IMR-90 (cell line): ENCODE measurements around the gene SOCS2. TPM values are rescaled to one million over a fixed set of nuclear protein-coding genes. Genes with fewer than 3 reads are reported as not detected.

ENCODE experiments used
- ATAC-seq: fragments of 200-7000 bp; cut with Tn5 transposase; 2 replicates; pipeline ENCODE4 v1.9.1; 2020; ENCODE audit warnings: low read depth, mild to moderate bottlenecking, moderate library complexity
- BruUV-seq: library from RNA; stranded (reverse); fragments of 400-500 nt; replicated peaks from 2 replicates; lab custom pipeline; 2021; lab: Mats Ljungman, UMichigan
- CTCF ChIA-PET: fragments of 300-600 bp; formaldehyde crosslinking; extraction: SDS; loops from one replicate; lab custom pipeline; 2021; ENCODE audit warnings: antibody characterized with exemption; lab: Yijun Ruan, JAX
- POLR2A ChIA-PET: fragments of 300-600 bp; sonication (Branson Sonifier 250); formaldehyde crosslinking; loops from one replicate; lab custom pipeline; 2022; ENCODE audit warnings: antibody characterized with exemption; ENCODE audit not compliant: unreplicated experiment; lab: Charles Lee
- DNase-seq: peaks from one replicate; pipeline ENCODE4 v3.0.0; 2013
- H2AFZ ChIP-seq: replicated peaks from 2 replicates; pipeline ENCODE3; 2013; ENCODE audit warnings: low read length, mild to moderate bottlenecking; ENCODE audit not compliant: poor library complexity
- H2AK5ac ChIP-seq: 2 replicates; pipeline ENCODE4 v1.6.1; 2013; ENCODE audit warnings: low read depth, low read length, inconsistent platforms
- H2AK9ac ChIP-seq: replicated peaks from 2 replicates; pipeline ENCODE3; 2013; ENCODE audit warnings: mild to moderate bottlenecking, low read depth, low read length, moderate library complexity; ENCODE audit not compliant: poor library complexity
- H2BK120ac ChIP-seq: 2 replicates; pipeline ENCODE4 v1.6.1; 2013; ENCODE audit warnings: low read depth, low read length, inconsistent platforms
- H2BK15ac ChIP-seq: 3 replicates; pipeline ENCODE4 v1.6.1; 2013; ENCODE audit warnings: low read depth, low read length, inconsistent platforms
- H2BK20ac ChIP-seq: 2 replicates; pipeline ENCODE4 v1.6.1; 2013; ENCODE audit warnings: low read depth, mild to moderate bottlenecking, inconsistent platforms, low read length, moderate library complexity
- H2BK5ac ChIP-seq: 2 replicates; pipeline ENCODE4 v1.6.1; 2013; ENCODE audit warnings: mild to moderate bottlenecking, low read depth, low read length, inconsistent platforms; ENCODE audit not compliant: poor library complexity, severe bottlenecking
- H3K14ac ChIP-seq: replicated peaks from 2 replicates; pipeline ENCODE4 v1.6.1; 2013; ENCODE audit warnings: low read depth, low read length, inconsistent platforms
- H3K18ac ChIP-seq: 2 replicates; pipeline ENCODE4 v1.6.1; 2013; ENCODE audit warnings: low read depth, low read length, control low read depth
- H3K23ac ChIP-seq: 2 replicates; pipeline ENCODE4 v1.6.1; 2013; ENCODE audit warnings: low read depth, low read length, inconsistent platforms
- H3K27ac ChIP-seq: 2 replicates; pipeline ENCODE4 v1.5.1; 2013; ENCODE audit warnings: mild to moderate bottlenecking, control low read depth, low read length; ENCODE audit not compliant: insufficient read depth
- H3K27me3 ChIP-seq: 2 replicates; pipeline ENCODE4 v1.6.1; 2013; ENCODE audit warnings: low read length; ENCODE audit not compliant: control insufficient read depth, insufficient read depth
- H3K36me3 ChIP-seq: 2 replicates; pipeline ENCODE4 v1.6.1; 2013; ENCODE audit warnings: low read length, mixed read lengths; ENCODE audit not compliant: control insufficient read depth, insufficient read depth
- H3K4ac ChIP-seq: 2 replicates; pipeline ENCODE4 v1.6.1; 2013; ENCODE audit warnings: low read depth, low read length, inconsistent platforms
- H3K4me1 ChIP-seq: 2 replicates; pipeline ENCODE4 v1.6.1; 2013; ENCODE audit warnings: low read length, mixed read lengths; ENCODE audit not compliant: control insufficient read depth, insufficient read depth
- H3K4me2 ChIP-seq: 2 replicates; pipeline ENCODE4 v1.6.1; 2013; ENCODE audit warnings: low read depth, mild to moderate bottlenecking, control low read depth, low read length, moderate library complexity
- H3K4me3 ChIP-seq: 2 replicates; pipeline ENCODE4 v1.5.1; 2013; ENCODE audit warnings: low read depth, mild to moderate bottlenecking, control low read depth, low read length, moderate library complexity; ENCODE audit not compliant: insufficient read depth
- H3K56ac ChIP-seq: 2 replicates; pipeline ENCODE4 v1.6.1; 2013; ENCODE audit warnings: low read length, inconsistent platforms; ENCODE audit not compliant: insufficient read depth; ENCODE audit errors: extremely low read depth
- H3K79me1 ChIP-seq, 2 experiments: 2 replicates each; pipeline ENCODE4 v1.6.1; 2013; ENCODE audit warnings: low read length in 2 of 2, inconsistent platforms in 1 of 2, low read depth in 1 of 2
- H3K9ac ChIP-seq: 2 replicates; pipeline ENCODE4 v1.6.1; 2013; ENCODE audit warnings: low read depth, low read length, control low read depth
- H3K9me1 ChIP-seq: 2 replicates; pipeline ENCODE4 v1.6.1; 2013; ENCODE audit warnings: low read length, inconsistent platforms; ENCODE audit not compliant: insufficient read depth
- H3K9me3 ChIP-seq: 2 replicates; pipeline ENCODE4 v1.6.1; 2013; ENCODE audit warnings: low read length; ENCODE audit not compliant: control insufficient read depth, insufficient read depth
- H4K20me1 ChIP-seq: 2 replicates; pipeline ENCODE4 v1.6.1; 2013; ENCODE audit warnings: low read length, inconsistent platforms; ENCODE audit not compliant: insufficient read depth
- H4K5ac ChIP-seq: 2 replicates; pipeline ENCODE4 v1.6.1; 2013; ENCODE audit warnings: mild to moderate bottlenecking, low read depth, low read length, control low read depth
- H4K8ac ChIP-seq, 2 experiments: 2 replicates each; pipeline ENCODE4 v1.6.1; 2013; ENCODE audit warnings: low read depth in 2 of 2, low read length in 2 of 2, control low read depth in 1 of 2, inconsistent platforms in 1 of 2
- H4K91ac ChIP-seq: 2 replicates; pipeline ENCODE4 v1.6.1; 2013; ENCODE audit warnings: low read depth, low read length, inconsistent platforms; ENCODE audit not compliant: insufficient read depth
- NFE2L2 ChIP-seq: fragments of 150-350 bp; IDR thresholded peaks from 2 replicates; pipeline ENCODE4 v1.6.1; 2016; ENCODE audit warnings: low read depth, mild to moderate bottlenecking, low read length
- WGBS, 2 experiments: methylation state at CpG; one replicate each; pipeline versions ENCODE4 v1.1.5 to v1.1.7; 2013; ENCODE audit warnings: missing lambda C conversion rate in 2 of 2; ENCODE audit not compliant: insufficient read length in 1 of 2; ENCODE audit errors: extremely low coverage in 2 of 2; 5-methylcytosine and 5-hydroxymethylcytosine counted together
- dilution Hi-C: fragments of 300-500 bp; cut with HindIII; formaldehyde crosslinking; loops from one replicate; pipeline ENCODE4 v1.14.3; 2018; ENCODE audit warnings: low sequenced_read_pairs; ENCODE audit not compliant: unreplicated experiment
- in situ Hi-C: fragments of 300-500 bp; cut with MboI; formaldehyde crosslinking; loops from 3 replicates; pipeline ENCODE4 v1.14.3; 2019; ENCODE audit warnings: low sequenced_read_pairs, inconsistent platforms, mixed read lengths
- intact Hi-C: fragments of 100-400 bp; cut with micrococcal nuclease; formaldehyde crosslinking; loops from 2 replicates; pipeline ENCODE4 v1.10.0; 2022
- polyA plus RNA-seq, 3 experiments: library from polyadenylated mRNA; depleted of rRNA; stranded (reverse); fragments of >200 nt; gene quantifications; 2 replicates each; pipeline ENCODE4 v1.2.3, GENCODE V29; 2012; ENCODE audit warnings: low replicate concordance in 1 of 3
- total RNA-seq: library from RNA; depleted of rRNA; stranded (reverse); fragments of >200 nt; gene quantifications from 2 replicates; pipeline ENCODE4 v1.2.3, GENCODE V29; 2012

The SOCS2 gene
- total and polyA plus RNA-seq, 2 of the 4 experiments (the other 2 are of a cell fraction): 12.0 to 12.4 TPM

DNA sequence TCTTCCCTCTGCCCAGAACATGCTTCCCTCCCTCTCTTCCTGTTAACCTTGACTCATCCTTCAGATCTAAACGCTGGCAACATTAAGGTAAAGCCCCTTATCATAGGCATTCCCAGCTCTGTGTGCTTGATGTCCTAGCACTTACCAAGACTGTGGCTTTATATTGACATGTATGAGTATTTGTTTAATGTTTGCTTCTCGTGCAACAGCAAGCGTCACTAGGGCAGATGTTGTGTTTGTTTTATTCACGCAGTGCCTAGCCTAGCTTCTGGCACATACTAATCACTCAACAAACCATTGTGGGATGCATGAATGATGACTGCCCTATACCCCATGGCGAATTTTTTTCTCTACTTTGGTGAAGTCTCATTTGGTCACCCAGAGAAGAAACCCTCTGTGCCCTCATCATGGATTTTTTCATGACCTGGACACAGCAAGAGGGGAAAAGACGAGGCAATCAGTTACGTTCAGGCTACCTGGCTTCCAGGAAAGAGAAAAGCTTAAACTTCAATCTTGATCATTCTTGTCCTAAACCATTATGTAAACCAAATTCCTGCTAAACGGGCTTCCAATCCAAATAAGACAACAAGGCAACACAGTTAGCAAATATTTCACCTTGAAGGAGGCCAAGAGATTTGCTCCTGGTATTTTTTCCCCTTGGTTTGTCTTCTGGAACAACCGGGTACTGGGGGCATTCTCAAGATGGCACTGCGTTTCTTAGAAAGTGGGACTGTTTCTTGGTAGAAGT is 47.9 kb upstream of the SOCS2 start:
- H4K91ac ChIP-seq: no peak overlapping the region
- H3K9me1 ChIP-seq: peaks cover 7% of the 10 kb centered on the region
- no peaks in the 10 kb centered on the region for H3K27me3 ChIP-seq
- no peak overlapping the region for H2AFZ ChIP-seq
- no peak overlapping the region for H3K27ac ChIP-seq
- no peak overlapping the region for H2BK15ac ChIP-seq
- H3K4me2 ChIP-seq: no peak overlapping the region
- H3K4me3 ChIP-seq: no peak overlapping the region
- no peaks in the 10 kb centered on the region for H3K79me1 ChIP-seq
- dilution Hi-C loops (no loop called here), intact Hi-C loops (no loop called here), in situ Hi-C loops (no loop called here)
- no peak overlapping the region; the same call in 1 of the 2 replicates for H3K23ac ChIP-seq
- H4K8ac ChIP-seq: no peak overlapping the region
- no peak overlapping the region for H3K9ac ChIP-seq
- no peak overlapping the region for H2BK120ac ChIP-seq
- no peak overlapping the region for H3K56ac ChIP-seq
- POLR2A ChIA-PET: no interaction called here
- WGBS, 2 experiments: 82% methylated on average over 1 of the region's 10 CpGs; no CpG with 5 or more reads in 1 of the 2 experiments
- no peak overlapping the region for H4K5ac ChIP-seq
- H4K20me1 ChIP-seq: no peaks in the 10 kb centered on the region
- H2BK5ac ChIP-seq: no peak overlapping the region
- 0 out of 2 replicates have a peak overlapping the region, but pooled peaks have one; percentile 39 for H3K4ac ChIP-seq
- no peaks in the 10 kb centered on the region for H3K36me3 ChIP-seq
- H3K14ac ChIP-seq: no peak overlapping the region
- ATAC-seq: no peak
- peak overlapping the region; percentile 32; the same call in 1 of the 2 replicates for H2BK20ac ChIP-seq
- H2AK9ac ChIP-seq: no peak overlapping the region
- H3K18ac ChIP-seq: no peak overlapping the region
- no peaks in the 10 kb centered on the region for H3K9me3 ChIP-seq
- no peaks in the 10 kb centered on the region; the same call in 1 of the 2 replicates for H3K4me1 ChIP-seq
- no TSS peak for BruUV-seq
- no peak for DNase-seq
- TF ChIP-seq NFE2L2: no peak
- CTCF ChIA-PET: no interaction called here
- H2AK5ac ChIP-seq: 0 out of 2 replicates have a peak overlapping the region, but pooled peaks have one; percentile 10
